ENCODE data around the gene ULK1. TPM values are rescaled to one million over a fixed set of nuclear protein-coding genes. Genes with fewer than 3 reads are reported as not detected.

ULK1 gene
- total and polyA plus RNA-seq, 2 experiments from 2014 or later: 4.0 to 6.9 TPM

GRCh38 chr12:131903270-131904255 is 9.1 kb downstream of the ULK1 start:
- no peaks in the 10 kb centered on the region for H3K27me3 ChIP-seq (replicated peaks; ENCODE audit: insufficient read depth)
- no peak overlapping the region for H3K9ac ChIP-seq
- no peak overlapping the region for H2AFZ ChIP-seq
- H3K4me2 ChIP-seq (ENCODE audit: unreplicated experiment): no peak overlapping the region
- no peaks in the 10 kb centered on the region for H3F3A ChIP-seq (ENCODE audit: insufficient read depth)
- no peaks in the 10 kb centered on the region for H4K20me1 ChIP-seq (ENCODE audit: insufficient read depth)
- no peaks in the 10 kb centered on the region for H3K36me3 ChIP-seq (ENCODE audit: low read depth)
- no peaks in the 10 kb centered on the region for H3K9me3 ChIP-seq (ENCODE audit: low read depth)
- H3K79me2 ChIP-seq (ENCODE audit: insufficient read depth): peaks cover 75% of the 10 kb centered on the region
- DNase-seq: no peak
- no peaks in the 10 kb centered on the region for H3K4me1 ChIP-seq (ENCODE audit: insufficient read depth)
- TF ChIP-seq EZH2 (IDR thresholded peaks at IDR 0.05; ENCODE audit: insufficient read depth, poor library complexity, severe bottlenecking) (no peak), EZH2phosphoT487 (IDR thresholded peaks at IDR 0.05; ENCODE audit: insufficient read depth, low read depth) (no peak)
- H3K27ac ChIP-seq: no peak overlapping the region
- no peaks in the 10 kb centered on the region for H3K9me2 ChIP-seq (ENCODE audit: insufficient read depth)
- in situ Hi-C loops (cut with MboI): no loop called here
- H3K4me3 ChIP-seq: no peak overlapping the region
- WGBS, 2 experiments (ENCODE audit: low coverage in 1 of 2, low lambda C conversion rate in 2 of 2, missing lambda C conversion rate in 2 of 2): 86 to 88% methylated on average over 12 of the region's 13 CpGs

GRCh38 chr12:131904346-131904745 is 9.9 kb downstream of the ULK1 start:
- WGBS, 2 experiments (ENCODE audit: low coverage in 1 of 2, low lambda C conversion rate in 2 of 2, missing lambda C conversion rate in 2 of 2): 89 to 91% methylated on average over 5 of the region's 5 CpGs
- Histone ChIP-seq H3K4me2 (ENCODE audit: unreplicated experiment) (no peak overlapping the region), H3F3A (ENCODE audit: insufficient read depth) (no peaks in the 10 kb centered on the region), H3K9me2 (ENCODE audit: insufficient read depth) (no peaks in the 10 kb centered on the region), H3K4me3 (no peak overlapping the region), H3K79me2 (ENCODE audit: insufficient read depth) (peaks cover 67% of the 10 kb centered on the region), H3K4me1 (ENCODE audit: insufficient read depth) (no peaks in the 10 kb centered on the region), H3K9ac (no peak overlapping the region), H4K20me1 (ENCODE audit: insufficient read depth) (no peaks in the 10 kb centered on the region), H3K27ac (no peak overlapping the region), H3K36me3 (ENCODE audit: low read depth) (no peaks in the 10 kb centered on the region), H3K9me3 (ENCODE audit: low read depth) (no peaks in the 10 kb centered on the region), H2AFZ (no peak overlapping the region), H3K27me3 (replicated peaks; ENCODE audit: insufficient read depth) (no peaks in the 10 kb centered on the region)
- TF ChIP-seq EZH2phosphoT487 (IDR thresholded peaks at IDR 0.05; ENCODE audit: insufficient read depth, low read depth) (no peak), EZH2 (IDR thresholded peaks at IDR 0.05; ENCODE audit: insufficient read depth, poor library complexity, severe bottlenecking) (no peak)
- in situ Hi-C loops (cut with MboI): no loop called here
- DNase-seq: no peak

GRCh38 chr12:131905081-131905629 is 10.7 kb downstream of the ULK1 start:
- Histone ChIP-seq H3K4me3 (no peak overlapping the region), H2AFZ (no peak overlapping the region), H3K27me3 (replicated peaks; ENCODE audit: insufficient read depth) (no peaks in the 10 kb centered on the region), H3K9ac (no peak overlapping the region), H3K36me3 (ENCODE audit: low read depth) (no peaks in the 10 kb centered on the region), H3K9me2 (ENCODE audit: insufficient read depth) (no peaks in the 10 kb centered on the region), H3F3A (ENCODE audit: insufficient read depth) (no peaks in the 10 kb centered on the region), H3K4me2 (ENCODE audit: unreplicated experiment) (no peak overlapping the region), H3K9me3 (ENCODE audit: low read depth) (no peaks in the 10 kb centered on the region), H3K79me2 (ENCODE audit: insufficient read depth) (peaks cover 59% of the 10 kb centered on the region), H4K20me1 (ENCODE audit: insufficient read depth) (no peaks in the 10 kb centered on the region), H3K27ac (no peak overlapping the region), H3K4me1 (ENCODE audit: insufficient read depth) (no peaks in the 10 kb centered on the region)
- DNase-seq: no peak
- in situ Hi-C loops (cut with MboI): no loop called here
- WGBS, 2 experiments (ENCODE audit: low coverage in 1 of 2, low lambda C conversion rate in 2 of 2, missing lambda C conversion rate in 2 of 2): 82 to 84% methylated on average over 11 to 13 of the region's 13 CpGs
- TF ChIP-seq EZH2phosphoT487 (IDR thresholded peaks at IDR 0.05; ENCODE audit: insufficient read depth, low read depth) (no peak), EZH2 (IDR thresholded peaks at IDR 0.05; ENCODE audit: insufficient read depth, poor library complexity, severe bottlenecking) (no peak)

GRCh38 chr12:131905630-131906091 is 11.2 kb downstream of the ULK1 start:
- WGBS, 2 experiments (ENCODE audit: low coverage in 1 of 2, low lambda C conversion rate in 2 of 2, missing lambda C conversion rate in 2 of 2): 90 to 91% methylated on average over 15 of the region's 15 CpGs
- TF ChIP-seq EZH2 (IDR thresholded peaks at IDR 0.05; ENCODE audit: insufficient read depth, poor library complexity, severe bottlenecking) (no peak), EZH2phosphoT487 (IDR thresholded peaks at IDR 0.05; ENCODE audit: insufficient read depth, low read depth) (no peak)
- no peaks in the 10 kb centered on the region for H3K27me3 ChIP-seq (replicated peaks; ENCODE audit: insufficient read depth)
- in situ Hi-C loops (cut with MboI): no loop called here
- no peak for DNase-seq
- H3K79me2 ChIP-seq (ENCODE audit: insufficient read depth): peaks cover 54% of the 10 kb centered on the region
- H3K9me2 ChIP-seq (ENCODE audit: insufficient read depth): no peaks in the 10 kb centered on the region
- no peak overlapping the region for H3K4me3 ChIP-seq
- no peaks in the 10 kb centered on the region for H3K4me1 ChIP-seq (ENCODE audit: insufficient read depth)
- H2AFZ ChIP-seq: no peak overlapping the region
- no peak overlapping the region for H3K27ac ChIP-seq
- no peaks in the 10 kb centered on the region for H4K20me1 ChIP-seq (ENCODE audit: insufficient read depth)
- H3K9me3 ChIP-seq (ENCODE audit: low read depth): no peaks in the 10 kb centered on the region
- H3K9ac ChIP-seq: no peak overlapping the region
- no peak overlapping the region for H3K4me2 ChIP-seq (ENCODE audit: unreplicated experiment)
- H3F3A ChIP-seq (ENCODE audit: insufficient read depth): no peaks in the 10 kb centered on the region
- no peaks in the 10 kb centered on the region for H3K36me3 ChIP-seq (ENCODE audit: low read depth)

Measured in GM23248 (cell line).